ENCODE data around the gene DEFB128.

DEFB128 gene

GRCh38 chr20:152131-152530 is 37.4 kb downstream of the DEFB128 start:
- DNase-seq (ENCODE audit: low read depth in 2 of 2), result no peak

- DNase-seq (ENCODE audit: low read depth in 2 of 2), result no peak
Observed at GRCh38 chr20:145877-146276, 43.6 kb downstream of the DEFB128 start.

GRCh38 chr20:142290-142689 is 47.2 kb downstream of the DEFB128 start, which contains the start of gene DEFB126:
Gene DEFB126, plus strand, starts transcription at chr20:142590. Its CDS starts 39 bp downstream, at chr20:142629.
- DNase-seq (ENCODE audit: low read depth in 2 of 2), result no peak
